Skeletal muscle tissue (tissue), 4 donors: Measurements from ENCODE around the gene ITGA11. TPM values are rescaled to one million over a fixed set of nuclear protein-coding genes. Genes with fewer than 3 reads are reported as not detected.

Experiments
- H3K27ac ChIP-seq: one replicate; pipeline ENCODE4 v1.7.0; 2013; ENCODE audit warnings: mild to moderate bottlenecking, low read depth, low read length, inconsistent platforms
- H3K27me3 ChIP-seq, 3 donors: one replicate each; pipeline ENCODE4 v1.7.0; 2013; ENCODE audit warnings: low read length in 3 of 3; ENCODE audit not compliant: control insufficient read depth in 3 of 3, insufficient read depth in 3 of 3
- H3K36me3 ChIP-seq, 3 donors: one replicate each; pipeline ENCODE4 v1.7.0; 2013; ENCODE audit warnings: low read length in 3 of 3; ENCODE audit not compliant: control insufficient read depth in 3 of 3, insufficient read depth in 3 of 3
- H3K4me1 ChIP-seq, 3 donors: one replicate each; pipeline ENCODE4 v1.7.0; 2013; ENCODE audit warnings: low read length in 3 of 3, mild to moderate bottlenecking in 3 of 3; ENCODE audit not compliant: control insufficient read depth in 3 of 3, insufficient read depth in 3 of 3
- H3K4me3 ChIP-seq, 3 donors: one replicate each; pipeline ENCODE4 v1.7.0; 2013; ENCODE audit warnings: low read length in 3 of 3
- H3K9ac ChIP-seq, 3 donors: one replicate each; pipeline ENCODE4 v1.7.0; 2013; ENCODE audit warnings: low read length in 3 of 3, mild to moderate bottlenecking in 3 of 3, moderate library complexity in 2 of 3, low read depth in 1 of 3
- H3K9me3 ChIP-seq, 3 donors: one replicate each; pipeline ENCODE4 v1.7.0; 2013; ENCODE audit warnings: low read length in 3 of 3; ENCODE audit not compliant: control insufficient read depth in 3 of 3
- total RNA-seq: library from RNA; depleted of rRNA; stranded (reverse); fragments of >200 nt; gene quantifications from one replicate; pipeline ENCODE4 v1.2.3, GENCODE V29; 2014
- donor health status: Osteomylitis.

Gene ITGA11
- total RNA-seq, 1 donor from 2014 or later: 5.7 TPM

- Histone ChIP-seq H3K4me3 (no peak overlapping the region), H3K36me3 (no peaks in the 10 kb centered on the region), H3K27ac (no peak overlapping the region), H3K4me1 (peaks cover 4 to 13% (median 12%) of the 10 kb centered on the region in 3 donors), H3K9me3 (no peaks in the 10 kb centered on the region), H3K9ac (no peak overlapping the region), H3K27me3 (no peaks in the 10 kb centered on the region)
These were observed 24.6 kb downstream of the ITGA11 start for GRCh38 chr15:68407141-68407885.

- H3K4me1 ChIP-seq: peaks cover 2 to 6% (median 4%) of the 10 kb centered on the region in 3 donors
- H3K9me3 ChIP-seq: no peaks in the 10 kb centered on the region
- no peak overlapping the region for H3K9ac ChIP-seq
- no peaks in the 10 kb centered on the region for H3K27me3 ChIP-seq
- H3K4me3 ChIP-seq: no peak overlapping the region
- H3K27ac ChIP-seq: no peak overlapping the region
- H3K36me3 ChIP-seq: no peaks in the 10 kb centered on the region
These were observed 26.3 kb downstream of the ITGA11 start for GRCh38 chr15:68405378-68406250.

- no peak overlapping the region for H3K4me3 ChIP-seq
- no peaks in the 10 kb centered on the region for H3K36me3 ChIP-seq
- H3K9ac ChIP-seq: no peak overlapping the region
- no peaks in the 10 kb centered on the region for H3K9me3 ChIP-seq
- H3K4me1 ChIP-seq: peaks cover 2 to 6% (median 4%) of the 10 kb centered on the region in 3 donors
- no peaks in the 10 kb centered on the region for H3K27me3 ChIP-seq
- no peak overlapping the region for H3K27ac ChIP-seq
These were observed 27.7 kb downstream of the ITGA11 start for GRCh38 chr15:68404056-68404798.

GRCh38 chr15:68403161-68403941 lies 28.6 kb downstream of the ITGA11 start:
- no peak overlapping the region for H3K27ac ChIP-seq
- peaks cover 2 to 6% (median 3%) of the 10 kb centered on the region in 3 donors for H3K4me1 ChIP-seq
- H3K27me3 ChIP-seq: no peaks in the 10 kb centered on the region
- H3K36me3 ChIP-seq: no peaks in the 10 kb centered on the region
- H3K9me3 ChIP-seq: no peaks in the 10 kb centered on the region
- no peak overlapping the region for H3K9ac ChIP-seq
- no peak overlapping the region for H3K4me3 ChIP-seq

GRCh38 chr15:68402432-68403160 lies 29.4 kb downstream of the ITGA11 start:
- Histone ChIP-seq H3K9me3 (no peaks in the 10 kb centered on the region), H3K27me3 (no peaks in the 10 kb centered on the region), H3K4me3 (no peak overlapping the region), H3K27ac (no peak overlapping the region), H3K36me3 (no peaks in the 10 kb centered on the region), H3K9ac (no peak overlapping the region), H3K4me1 (peaks cover 0 to under 1% (median 0%) of the 10 kb centered on the region in 3 donors)

- Histone ChIP-seq H3K4me1 (no peaks in the 10 kb centered on the region), H3K9ac (no peak overlapping the region), H3K27ac (no peak overlapping the region), H3K9me3 (no peaks in the 10 kb centered on the region), H3K4me3 (no peak overlapping the region), H3K27me3 (no peaks in the 10 kb centered on the region), H3K36me3 (no peaks in the 10 kb centered on the region)
These were observed 30.2 kb downstream of the ITGA11 start for GRCh38 chr15:68401496-68402431.

- Histone ChIP-seq H3K36me3 (no peaks in the 10 kb centered on the region), H3K9ac (no peak overlapping the region), H3K4me1 (no peaks in the 10 kb centered on the region), H3K9me3 (no peaks in the 10 kb centered on the region), H3K27me3 (no peaks in the 10 kb centered on the region), H3K27ac (no peak overlapping the region), H3K4me3 (no peak overlapping the region)
These were observed 31.9 kb downstream of the ITGA11 start for GRCh38 chr15:68400066-68400456.

GRCh38 chr15:68399096-68400065 lies 32.6 kb downstream of the ITGA11 start:
- no peaks in the 10 kb centered on the region for H3K9me3 ChIP-seq
- no peak overlapping the region for H3K27ac ChIP-seq
- H3K4me3 ChIP-seq: no peak overlapping the region
- H3K9ac ChIP-seq: no peak overlapping the region
- no peaks in the 10 kb centered on the region for H3K27me3 ChIP-seq
- H3K4me1 ChIP-seq: no peaks in the 10 kb centered on the region
- no peaks in the 10 kb centered on the region for H3K36me3 ChIP-seq
